Hematopoietic multipotent progenitor cell treated with erythropoietin and hydrocortisone succinate and interleukin-3 and kit ligand, for 6 days (in vitro differentiated cells): ENCODE data around the gene ABHD14A.

ENCODE experiments used
- DNase-seq: peaks from one replicate; pipeline ENCODE4 v3.0.0-alpha.2; 2015

ABHD14A gene

GRCh38 chr3:51957520-51958205 lies 17.2 kb upstream of the ABHD14A start:
- DNase-seq = no peak

- DNase-seq = no peak
Observed at GRCh38 chr3:51958603-51959521, 16.0 kb upstream of the ABHD14A start.

- no peak for DNase-seq
Observed at GRCh38 chr3:51959651-51960050, 15.2 kb upstream of the ABHD14A start.

- no peak for DNase-seq
Observed at GRCh38 chr3:51960386-51960785, 14.5 kb upstream of the ABHD14A start.

GRCh38 chr3:51961011-51961410 lies 13.9 kb upstream of the ABHD14A start:
- DNase-seq = no peak

GRCh38 chr3:51961602-51962569 lies 13.0 kb upstream of the ABHD14A start:
- DNase-seq = no peak

- DNase-seq = no peak
Observed at GRCh38 chr3:51962854-51963530, 11.9 kb upstream of the ABHD14A start.

- no peak for DNase-seq
Observed at GRCh38 chr3:51963951-51964451, 10.9 kb upstream of the ABHD14A start.

GRCh38 chr3:51964521-51964920 lies 10.3 kb upstream of the ABHD14A start:
- DNase-seq = no peak

GRCh38 chr3:51966016-51966415 lies 8.8 kb upstream of the ABHD14A start:
- DNase-seq = no peak

- DNase-seq = no peak
Observed at GRCh38 chr3:51966486-51966885, 8.4 kb upstream of the ABHD14A start.

GRCh38 chr3:51966922-51967383 lies 7.9 kb upstream of the ABHD14A start:
- no peak for DNase-seq

GRCh38 chr3:51967384-51968169 lies 7.3 kb upstream of the ABHD14A start, which contains the start of gene PCBP4:
Gene PCBP4 (minus strand): TSS chr3:51967454. CDS start chr3:51961240, 6,214 bp downstream.
- peak; percentile 51 for DNase-seq

GRCh38 chr3:51968170-51968775 lies 6.6 kb upstream of the ABHD14A start:
- no peak for DNase-seq

GRCh38 chr3:51968883-51969678 lies 5.8 kb upstream of the ABHD14A start:
- no peak for DNase-seq

GRCh38 chr3:51969841-51970240 lies 5.0 kb upstream of the ABHD14A start:
- no peak for DNase-seq

GRCh38 chr3:51970606-51971300 lies 4.1 kb upstream of the ABHD14A start:
- DNase-seq = no peak

- DNase-seq = no peak
Observed at GRCh38 chr3:51971350-51971749, 3.5 kb upstream of the ABHD14A start.
